Measurements from ENCODE around the gene SMIM31. TPM values are rescaled to one million over a fixed set of nuclear protein-coding genes. Genes with fewer than 3 reads are reported as not detected.

The SMIM31 gene
- total RNA-seq, 1 experiment from 2014 or later, result not detected

DNA sequence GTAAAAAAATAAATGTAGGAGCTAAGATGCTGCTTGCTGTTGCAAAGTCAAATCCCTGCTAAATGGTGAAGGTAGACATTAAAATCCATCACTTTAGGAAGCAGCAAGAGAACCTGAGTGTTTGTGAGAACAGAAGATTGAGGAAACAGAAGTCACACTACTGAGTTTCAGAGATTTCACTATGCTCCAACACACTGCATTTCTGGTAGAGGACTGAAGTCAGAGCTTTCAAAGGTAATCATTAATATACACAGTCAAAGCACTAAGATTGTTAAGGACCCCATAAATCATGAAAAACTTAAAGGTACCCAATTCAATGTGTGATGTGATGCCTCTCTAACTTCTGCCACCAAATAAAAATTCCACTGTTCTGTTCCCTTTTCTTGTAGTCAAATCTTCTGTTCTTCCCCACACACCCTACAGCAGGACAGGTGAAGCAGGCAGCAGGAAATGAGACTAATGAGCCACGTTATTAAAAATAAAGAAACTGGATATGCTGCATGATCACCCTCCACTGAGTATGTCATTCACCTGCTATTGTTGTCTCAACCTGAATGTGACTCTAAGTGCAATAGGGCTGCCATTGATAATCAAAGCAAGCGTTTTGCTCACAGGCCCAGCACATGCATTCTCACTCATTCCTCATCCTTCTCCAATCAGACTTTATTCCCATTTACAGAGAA lies 94.2 kb downstream of the SMIM31 start:
- peaks cover 24 to 32% of the 10 kb centered on the region in 2 experiments for H3K4me1 Mint-ChIP-seq
- H3K14ac ChIP-seq (ENCODE audit: insufficient read depth, low read length), result no peak overlapping the region
- H3K23me2 ChIP-seq (ENCODE audit: insufficient read length, low read depth, low read length, poor library complexity, severe bottlenecking), result no peaks in the 10 kb centered on the region
- DNase-seq, result no peak
- no peak overlapping the region for H3K4ac ChIP-seq (ENCODE audit: low read depth, low read length)
- WGBS (ENCODE audit: extremely low coverage, insufficient read length, low lambda C conversion rate), result no CpG with 5 or more reads among the region's 2 CpGs
- H3K27me3 Mint-ChIP-seq (ENCODE audit: low read depth), result no peaks in the 10 kb centered on the region
- H4K8ac ChIP-seq (replicated peaks; ENCODE audit: insufficient read length, low read depth, low read length), result no peak overlapping the region
- H2BK120ac ChIP-seq (ENCODE audit: low read depth, low read length, poor library complexity, severe bottlenecking), result no peak overlapping the region
- no peaks in the 10 kb centered on the region for H3K4me1 ChIP-seq (ENCODE audit: insufficient read depth, low read length)
- no peak overlapping the region for H2AK5ac ChIP-seq (ENCODE audit: insufficient read length, low read length)
- no peak overlapping the region for H3K9ac ChIP-seq (ENCODE audit: extremely low read depth, insufficient read length, low read length)
- H2AFZ ChIP-seq (ENCODE audit: low read length), result no peak overlapping the region
- no peak overlapping the region for H4K5ac ChIP-seq (ENCODE audit: insufficient read length, low read depth, low read length)
- H3K27ac Mint-ChIP-seq, result peak overlapping the region; percentile 7 to 41 (median 11); a peak in 2 of 7 replicates
- H2BK5ac ChIP-seq (ENCODE audit: insufficient read length, low read length), result no peak overlapping the region
- H3K23ac ChIP-seq (ENCODE audit: insufficient read length, low read depth, low read length), result no peak overlapping the region
- TF ChIP-seq, protein P1, sequence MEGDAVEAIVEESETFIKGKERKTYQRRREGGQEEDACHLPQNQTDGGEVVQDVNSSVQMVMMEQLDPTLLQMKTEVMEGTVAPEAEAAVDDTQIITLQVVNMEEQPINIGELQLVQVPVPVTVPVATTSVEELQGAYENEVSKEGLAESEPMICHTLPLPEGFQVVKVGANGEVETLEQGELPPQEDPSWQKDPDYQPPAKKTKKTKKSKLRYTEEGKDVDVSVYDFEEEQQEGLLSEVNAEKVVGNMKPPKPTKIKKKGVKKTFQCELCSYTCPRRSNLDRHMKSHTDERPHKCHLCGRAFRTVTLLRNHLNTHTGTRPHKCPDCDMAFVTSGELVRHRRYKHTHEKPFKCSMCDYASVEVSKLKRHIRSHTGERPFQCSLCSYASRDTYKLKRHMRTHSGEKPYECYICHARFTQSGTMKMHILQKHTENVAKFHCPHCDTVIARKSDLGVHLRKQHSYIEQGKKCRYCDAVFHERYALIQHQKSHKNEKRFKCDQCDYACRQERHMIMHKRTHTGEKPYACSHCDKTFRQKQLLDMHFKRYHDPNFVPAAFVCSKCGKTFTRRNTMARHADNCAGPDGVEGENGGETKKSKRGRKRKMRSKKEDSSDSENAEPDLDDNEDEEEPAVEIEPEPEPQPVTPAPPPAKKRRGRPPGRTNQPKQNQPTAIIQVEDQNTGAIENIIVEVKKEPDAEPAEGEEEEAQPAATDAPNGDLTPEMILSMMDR (conservative IDR thresholded peaks at IDR 0.05), result no peak
- no peak overlapping the region for H3K27ac ChIP-seq (ENCODE audit: insufficient read length, low read depth, low read length)
- H3T11ph ChIP-seq (ENCODE audit: low read length), result no peak overlapping the region
- H3K36me3 Mint-ChIP-seq (ENCODE audit: insufficient read depth in 1 of 3, low read depth in 3 of 3), result peaks cover 0 to 9% (median 0%) of the 10 kb centered on the region in 3 experiments; a peak in 1 of 7 replicates
- no peaks in the 10 kb centered on the region for H3K79me2 ChIP-seq (ENCODE audit: insufficient read depth, low read length)
- H3K4me2 ChIP-seq (ENCODE audit: insufficient read depth, insufficient read length, low read length), result no peak overlapping the region
- no peaks in the 10 kb centered on the region for H3K27me3 ChIP-seq (ENCODE audit: insufficient read depth, low read length)
- H3K9me3 ChIP-seq (ENCODE audit: control insufficient read depth, low read depth, low read length), result no peaks in the 10 kb centered on the region
- no peak overlapping the region for H3K56ac ChIP-seq (ENCODE audit: insufficient read length, low read depth, low read length)
- H3K4me3 Mint-ChIP-seq, result no peak overlapping the region
- H2BK12ac ChIP-seq (ENCODE audit: insufficient read length, low read depth, low read length), result no peak overlapping the region
- no peaks in the 10 kb centered on the region for H3K79me1 ChIP-seq (ENCODE audit: insufficient read depth, low read depth, low read length, poor library complexity, severe bottlenecking)
- H3K9me3 Mint-ChIP-seq, result peaks cover 0 to 11% of the 10 kb centered on the region in 2 experiments; a peak in 2 of 5 replicates
- H2BK20ac ChIP-seq (ENCODE audit: low read depth, low read length, poor library complexity, severe bottlenecking), result no peak overlapping the region
- H3K18ac ChIP-seq (ENCODE audit: insufficient read length, low read depth, low read length), result no peak overlapping the region
- H4K20me1 ChIP-seq (ENCODE audit: control insufficient read depth, insufficient read depth, insufficient read length), result no peaks in the 10 kb centered on the region
- no peak overlapping the region for H4K91ac ChIP-seq (ENCODE audit: insufficient read length, low read depth, low read length)
- no peak overlapping the region for H2BK15ac ChIP-seq (ENCODE audit: low read depth, low read length)

Other genes with a start within 250 kb of the SMIM31 start
- 135 and 140 TPM in 2 replicates for gene APELA, start 123.0 kb downstream of the SMIM31 start, total RNA-seq (2021)
- gene TRIM61, start 223.5 kb downstream of the SMIM31 start, total RNA-seq (2021), result 0.52 and 0.68 TPM in 2 replicates